WTC11 (cell line): ENCODE measurements around the gene SLC4A9. TPM values are rescaled to one million over a fixed set of nuclear protein-coding genes. Genes with fewer than 3 reads are reported as not detected.

Experiments
- ATAC-seq: fragments of 200-7000 bp; cut with Tn5 transposase; 2 replicates; pipeline ENCODE4 v1.10.0; 2021; ENCODE audit warnings: mild to moderate bottlenecking, moderate library complexity
- CTCF ChIA-PET: fragments of 300-600 bp; sonication (Branson Sonifier 250); formaldehyde crosslinking; loops from one replicate; lab custom pipeline; 2021; ENCODE audit warnings: antibody characterized with exemption; lab: Charles Lee
- POLR2A ChIA-PET: fragments of 350-600 bp; sonication (Branson Sonifier 250); formaldehyde crosslinking; loops from one replicate; lab custom pipeline; 2021; ENCODE audit warnings: antibody characterized with exemption; lab: Charles Lee
- DNase-seq: peaks from one replicate; pipeline ENCODE4 v3.0.0; 2021; ENCODE audit warnings: low spot score
- H3K27ac Mint-ChIP-seq: 2 replicates; pipeline ENCODE4 v1.8.0; 2021; ENCODE audit warnings: mixed read lengths
- H3K27me3 Mint-ChIP-seq: 2 replicates; pipeline ENCODE4 v1.8.0; 2021; ENCODE audit warnings: low read depth, mild to moderate bottlenecking, moderate library complexity, mixed read lengths
- H3K36me3 Mint-ChIP-seq: 2 replicates; pipeline ENCODE4 v1.8.0; 2021; ENCODE audit warnings: mixed read lengths
- H3K4me1 Mint-ChIP-seq: 2 replicates; pipeline ENCODE4 v1.8.0; 2022; ENCODE audit warnings: mixed read lengths
- H3K4me3 Mint-ChIP-seq: 2 replicates; pipeline ENCODE4 v1.8.0; 2021; ENCODE audit warnings: mild to moderate bottlenecking, moderate library complexity, mixed read lengths
- H3K9me3 Mint-ChIP-seq: 2 replicates; pipeline ENCODE4 v1.8.0; 2021; ENCODE audit warnings: mixed read lengths
- ARID4B ChIP-seq: sonication (generic); formaldehyde crosslinking; IDR thresholded peaks from 2 replicates; pipeline ENCODE4 v1.8.0; 2023; ENCODE audit warnings: missing genetic modification reagents, mild to moderate bottlenecking, borderline replicate concordance
- EMX1 ChIP-seq: fragments of 250-450 bp; sonication (Bioruptor Pico); IDR thresholded peaks from 2 replicates; pipeline ENCODE4 v1.8.0; 2021; ENCODE audit warnings: mild to moderate bottlenecking
- GABPB1 ChIP-seq: sonication (generic); formaldehyde crosslinking; IDR thresholded peaks from 2 replicates; pipeline ENCODE4 v1.8.1; 2023; ENCODE audit warnings: mild to moderate bottlenecking, missing genetic modification reagents
- HMGXB4 ChIP-seq: sonication (generic); formaldehyde crosslinking; IDR thresholded peaks from 2 replicates; pipeline ENCODE4 v1.8.1; 2023; ENCODE audit warnings: mild to moderate bottlenecking, moderate library complexity, missing genetic modification reagents
- MXD4 ChIP-seq: fragments of 250-450 bp; sonication (Bioruptor Pico); IDR thresholded peaks from 2 replicates; pipeline ENCODE4 v1.8.0; 2021; ENCODE audit warnings: mild to moderate bottlenecking, moderate library complexity, borderline replicate concordance
- NFATC4 ChIP-seq: fragments of 250-450 bp; sonication (Bioruptor Pico); IDR thresholded peaks from 2 replicates; pipeline ENCODE4 v1.9.0; 2021; ENCODE audit warnings: mild to moderate bottlenecking
- NR2C2 ChIP-seq: sonication (generic); formaldehyde crosslinking; IDR thresholded peaks from 2 replicates; pipeline ENCODE4 v1.8.0; 2022; ENCODE audit warnings: mild to moderate bottlenecking, missing genetic modification reagents
- SMAD4 ChIP-seq: sonication (generic); formaldehyde crosslinking; IDR thresholded peaks from 2 replicates; pipeline ENCODE4 v1.8.0; 2022; ENCODE audit warnings: mild to moderate bottlenecking, missing genetic modification reagents
- ZBTB21 ChIP-seq: sonication (generic); formaldehyde crosslinking; IDR thresholded peaks from 2 replicates; pipeline ENCODE4 v1.8.1; 2023; ENCODE audit warnings: mild to moderate bottlenecking, missing genetic modification reagents, borderline replicate concordance
- ZBTB43 ChIP-seq: sonication (generic); formaldehyde crosslinking; IDR thresholded peaks from 2 replicates; pipeline ENCODE4 v1.8.1; 2023; ENCODE audit warnings: mild to moderate bottlenecking, missing genetic modification reagents
- ZNF317 ChIP-seq: sonication (generic); formaldehyde crosslinking; IDR thresholded peaks from 2 replicates; pipeline ENCODE4 v1.8.1; 2023; ENCODE audit warnings: low read depth, mild to moderate bottlenecking, moderate library complexity, missing genetic modification reagents, borderline replicate concordance
- ZNF416 ChIP-seq: fragments of 250-450 bp; sonication (Bioruptor Pico); IDR thresholded peaks from 2 replicates; pipeline ENCODE4 v1.9.0; 2021; ENCODE audit warnings: mild to moderate bottlenecking, inconsistent platforms
- total RNA-seq: library from RNA; stranded (reverse); gene quantifications from 3 replicates; pipeline ENCODE4 v1.2.3, GENCODE V29; 2021
- TF ChIP-seq, protein P1 (sequence below): fragments of 250-450 bp; sonication (Bioruptor Pico); conservative IDR thresholded peaks from 2 replicates; pipeline ENCODE4 v1.9.0; 2021; ENCODE audit warnings: mild to moderate bottlenecking
- TF ChIP-seq, protein P2 (sequence below): sonication (generic); formaldehyde crosslinking; IDR thresholded peaks from 2 replicates; pipeline ENCODE4 v1.8.1; 2022; ENCODE audit warnings: mild to moderate bottlenecking, moderate library complexity, missing genetic modification reagents
- TF ChIP-seq, protein P3 (sequence below): sonication (generic); formaldehyde crosslinking; IDR thresholded peaks from 2 replicates; pipeline ENCODE4 v1.8.0; 2022; ENCODE audit warnings: mild to moderate bottlenecking, missing genetic modification reagents
- TF ChIP-seq, protein P4 (sequence below): sonication (generic); formaldehyde crosslinking; IDR thresholded peaks from 2 replicates; pipeline ENCODE4 v1.8.1; 2022; ENCODE audit warnings: low read depth, mild to moderate bottlenecking, moderate library complexity, missing genetic modification reagents, borderline replicate concordance
- TF ChIP-seq, protein P5 (sequence below): fragments of 200-600 bp; IDR thresholded peaks from 2 replicates; pipeline ENCODE4 v1.8.0; 2022; ENCODE audit warnings: antibody characterized with exemption
- TF ChIP-seq, protein P6 (sequence below): sonication (generic); formaldehyde crosslinking; IDR thresholded peaks from 2 replicates; pipeline ENCODE4 v1.8.1; 2022; ENCODE audit warnings: low read depth, missing genetic modification reagents, borderline replicate concordance

The SLC4A9 gene
- total RNA-seq, 1 experiment from 2014 or later = 0.37 TPM

GRCh38 chr5:140381351-140381750, 21.4 kb downstream of the SLC4A9 start:
- ATAC-seq = no peak
- CTCF ChIA-PET = interaction anchor here (1.8 to 2.2 kb wide), 2 partner anchors 9 to 35 kb away, joined by 4 to 13 read pairs; partner anchors contain the start of gene HBEGF
- Mint-ChIP-seq H3K36me3 (no peaks in the 10 kb centered on the region), H3K9me3 (0 out of 2 replicates have a peak, but pooled peaks cover 3% of the 10 kb centered on the region), H3K27me3 (peaks cover 3% of the 10 kb centered on the region)
- TF ChIP-seq, protein P1, sequence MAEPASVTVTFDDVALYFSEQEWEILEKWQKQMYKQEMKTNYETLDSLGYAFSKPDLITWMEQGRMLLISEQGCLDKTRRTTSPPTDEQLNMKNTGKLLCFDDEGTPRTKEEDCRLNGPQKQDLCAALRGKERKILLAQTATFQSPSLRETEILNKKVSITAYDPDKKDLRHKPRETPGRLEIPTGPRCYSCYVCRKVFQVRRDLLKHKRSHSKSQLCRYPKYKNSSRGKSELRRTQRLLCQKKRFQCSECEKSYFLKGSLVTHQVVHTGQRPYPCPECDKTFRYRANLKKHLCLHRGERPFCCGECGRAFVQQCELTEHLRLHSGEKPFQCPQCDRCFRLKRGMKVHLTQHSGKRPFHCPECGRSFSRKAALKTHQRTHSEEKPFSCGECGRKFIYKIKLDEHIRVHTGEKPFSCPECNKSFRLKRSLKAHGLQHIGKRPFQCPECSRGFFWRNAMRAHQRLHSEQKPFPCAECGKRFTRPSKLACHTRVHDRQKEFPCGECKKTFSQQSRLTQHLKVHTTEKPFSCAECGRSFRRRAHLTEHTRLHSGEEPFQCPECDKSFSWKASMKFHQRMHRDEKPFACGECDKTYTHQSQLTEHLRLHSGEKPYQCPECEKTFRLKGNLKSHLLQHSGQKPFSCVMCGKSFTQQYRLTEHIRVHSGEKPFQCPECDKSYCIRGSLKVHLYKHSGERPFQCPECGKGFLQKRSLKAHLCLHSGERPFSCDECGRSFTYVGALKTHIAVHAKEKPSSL (CRISPR knock-in tag) = no peak
- no peak for TF ChIP-seq ZNF416
- no peak for TF ChIP-seq HMGXB4 (CRISPR knock-in tag)
- TF ChIP-seq ZBTB21 (CRISPR knock-in tag) = no peak
- TF ChIP-seq, protein P2, sequence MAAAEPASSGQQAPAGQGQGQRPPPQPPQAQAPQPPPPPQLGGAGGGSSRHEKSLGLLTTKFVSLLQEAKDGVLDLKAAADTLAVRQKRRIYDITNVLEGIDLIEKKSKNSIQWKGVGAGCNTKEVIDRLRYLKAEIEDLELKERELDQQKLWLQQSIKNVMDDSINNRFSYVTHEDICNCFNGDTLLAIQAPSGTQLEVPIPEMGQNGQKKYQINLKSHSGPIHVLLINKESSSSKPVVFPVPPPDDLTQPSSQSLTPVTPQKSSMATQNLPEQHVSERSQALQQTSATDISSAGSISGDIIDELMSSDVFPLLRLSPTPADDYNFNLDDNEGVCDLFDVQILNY (CRISPR knock-in tag) = no peak
- no peak for TF ChIP-seq ZBTB43
- TF ChIP-seq ARID4B (CRISPR knock-in tag) = no peak
- TF ChIP-seq, protein P3, sequence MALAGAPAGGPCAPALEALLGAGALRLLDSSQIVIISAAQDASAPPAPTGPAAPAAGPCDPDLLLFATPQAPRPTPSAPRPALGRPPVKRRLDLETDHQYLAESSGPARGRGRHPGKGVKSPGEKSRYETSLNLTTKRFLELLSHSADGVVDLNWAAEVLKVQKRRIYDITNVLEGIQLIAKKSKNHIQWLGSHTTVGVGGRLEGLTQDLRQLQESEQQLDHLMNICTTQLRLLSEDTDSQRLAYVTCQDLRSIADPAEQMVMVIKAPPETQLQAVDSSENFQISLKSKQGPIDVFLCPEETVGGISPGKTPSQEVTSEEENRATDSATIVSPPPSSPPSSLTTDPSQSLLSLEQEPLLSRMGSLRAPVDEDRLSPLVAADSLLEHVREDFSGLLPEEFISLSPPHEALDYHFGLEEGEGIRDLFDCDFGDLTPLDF = no peak
- TF ChIP-seq, all 79 proteins: peak for 0
- Mint-ChIP-seq H3K4me1 (no peaks in the 10 kb centered on the region), H3K27ac (no peak overlapping the region), H3K4me3 (no peak overlapping the region)
- POLR2A ChIA-PET = no interaction called here
- DNase-seq = no peak

GRCh38 chr5:140381972-140382371, 22.0 kb downstream of the SLC4A9 start:
- no peaks in the 10 kb centered on the region for H3K4me1 Mint-ChIP-seq
- no peak overlapping the region for H3K4me3 Mint-ChIP-seq
- peaks cover 3% of the 10 kb centered on the region for H3K27me3 Mint-ChIP-seq
- no peak overlapping the region for H3K27ac Mint-ChIP-seq
- ChIA-PET POLR2A (no interaction called here), CTCF (interaction anchor here (1.8 to 2.2 kb wide), 2 partner anchors 9 to 36 kb away, joined by 4 to 13 read pairs; partner anchors contain the start of gene HBEGF)
- ATAC-seq (no peak), DNase-seq (no peak)
- 0 out of 2 replicates have a peak, but pooled peaks cover 3% of the 10 kb centered on the region for H3K9me3 Mint-ChIP-seq
- no peaks in the 10 kb centered on the region for H3K36me3 Mint-ChIP-seq
- TF ChIP-seq SMAD4 (CRISPR knock-in tag) (no peak), MXD4 (CRISPR knock-in tag) (no peak), GABPB1 (CRISPR knock-in tag) (no peak), EMX1 (no peak), NR2C2 (CRISPR knock-in tag) (no peak), NFATC4 (CRISPR knock-in tag) (no peak), ZNF317 (CRISPR knock-in tag) (no peak)
- TF ChIP-seq, protein P4, sequence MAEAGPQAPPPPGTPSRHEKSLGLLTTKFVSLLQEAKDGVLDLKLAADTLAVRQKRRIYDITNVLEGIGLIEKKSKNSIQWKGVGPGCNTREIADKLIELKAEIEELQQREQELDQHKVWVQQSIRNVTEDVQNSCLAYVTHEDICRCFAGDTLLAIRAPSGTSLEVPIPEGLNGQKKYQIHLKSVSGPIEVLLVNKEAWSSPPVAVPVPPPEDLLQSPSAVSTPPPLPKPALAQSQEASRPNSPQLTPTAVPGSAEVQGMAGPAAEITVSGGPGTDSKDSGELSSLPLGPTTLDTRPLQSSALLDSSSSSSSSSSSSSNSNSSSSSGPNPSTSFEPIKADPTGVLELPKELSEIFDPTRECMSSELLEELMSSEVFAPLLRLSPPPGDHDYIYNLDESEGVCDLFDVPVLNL (CRISPR knock-in tag) = no peak
- TF ChIP-seq, protein P5, sequence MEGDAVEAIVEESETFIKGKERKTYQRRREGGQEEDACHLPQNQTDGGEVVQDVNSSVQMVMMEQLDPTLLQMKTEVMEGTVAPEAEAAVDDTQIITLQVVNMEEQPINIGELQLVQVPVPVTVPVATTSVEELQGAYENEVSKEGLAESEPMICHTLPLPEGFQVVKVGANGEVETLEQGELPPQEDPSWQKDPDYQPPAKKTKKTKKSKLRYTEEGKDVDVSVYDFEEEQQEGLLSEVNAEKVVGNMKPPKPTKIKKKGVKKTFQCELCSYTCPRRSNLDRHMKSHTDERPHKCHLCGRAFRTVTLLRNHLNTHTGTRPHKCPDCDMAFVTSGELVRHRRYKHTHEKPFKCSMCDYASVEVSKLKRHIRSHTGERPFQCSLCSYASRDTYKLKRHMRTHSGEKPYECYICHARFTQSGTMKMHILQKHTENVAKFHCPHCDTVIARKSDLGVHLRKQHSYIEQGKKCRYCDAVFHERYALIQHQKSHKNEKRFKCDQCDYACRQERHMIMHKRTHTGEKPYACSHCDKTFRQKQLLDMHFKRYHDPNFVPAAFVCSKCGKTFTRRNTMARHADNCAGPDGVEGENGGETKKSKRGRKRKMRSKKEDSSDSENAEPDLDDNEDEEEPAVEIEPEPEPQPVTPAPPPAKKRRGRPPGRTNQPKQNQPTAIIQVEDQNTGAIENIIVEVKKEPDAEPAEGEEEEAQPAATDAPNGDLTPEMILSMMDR = no peak
- TF ChIP-seq, protein P6, sequence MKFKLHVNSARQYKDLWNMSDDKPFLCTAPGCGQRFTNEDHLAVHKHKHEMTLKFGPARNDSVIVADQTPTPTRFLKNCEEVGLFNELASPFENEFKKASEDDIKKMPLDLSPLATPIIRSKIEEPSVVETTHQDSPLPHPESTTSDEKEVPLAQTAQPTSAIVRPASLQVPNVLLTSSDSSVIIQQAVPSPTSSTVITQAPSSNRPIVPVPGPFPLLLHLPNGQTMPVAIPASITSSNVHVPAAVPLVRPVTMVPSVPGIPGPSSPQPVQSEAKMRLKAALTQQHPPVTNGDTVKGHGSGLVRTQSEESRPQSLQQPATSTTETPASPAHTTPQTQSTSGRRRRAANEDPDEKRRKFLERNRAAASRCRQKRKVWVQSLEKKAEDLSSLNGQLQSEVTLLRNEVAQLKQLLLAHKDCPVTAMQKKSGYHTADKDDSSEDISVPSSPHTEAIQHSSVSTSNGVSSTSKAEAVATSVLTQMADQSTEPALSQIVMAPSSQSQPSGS = no peak
